ENCODE results near the gene SLC4A4.
"Not testable (repeated sequence)": the region's sequence is repeated elsewhere in the genome, so short reads cannot be mapped to it uniquely, and the experiment has no call there.

SLC4A4 gene

DNA sequence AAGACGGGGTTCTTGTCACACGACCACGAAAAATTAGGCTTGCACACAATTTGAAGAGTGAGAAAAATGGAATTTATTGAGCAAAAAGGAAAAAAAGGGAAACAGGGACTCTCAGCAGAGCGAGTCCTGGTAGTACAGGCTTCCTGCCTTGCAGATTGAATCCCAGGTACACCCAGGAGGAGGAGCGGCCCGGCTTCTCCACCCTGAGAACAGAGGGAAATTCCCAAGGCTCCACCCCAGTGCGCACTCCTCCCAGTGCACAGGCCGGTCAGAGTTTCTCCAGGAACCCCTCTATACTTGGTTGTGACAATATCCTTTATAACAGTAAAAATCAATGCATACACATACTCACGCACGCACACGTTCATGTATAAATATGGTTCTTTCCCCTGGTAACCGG is 22.0 kb downstream of the SLC4A4 start:
- DNase-seq (ENCODE audit: low read depth): no peak

GRCh38 chr4:71361476-71361875 is 22.7 kb downstream of the SLC4A4 start:
- DNase-seq (ENCODE audit: low read depth): no peak

DNA sequence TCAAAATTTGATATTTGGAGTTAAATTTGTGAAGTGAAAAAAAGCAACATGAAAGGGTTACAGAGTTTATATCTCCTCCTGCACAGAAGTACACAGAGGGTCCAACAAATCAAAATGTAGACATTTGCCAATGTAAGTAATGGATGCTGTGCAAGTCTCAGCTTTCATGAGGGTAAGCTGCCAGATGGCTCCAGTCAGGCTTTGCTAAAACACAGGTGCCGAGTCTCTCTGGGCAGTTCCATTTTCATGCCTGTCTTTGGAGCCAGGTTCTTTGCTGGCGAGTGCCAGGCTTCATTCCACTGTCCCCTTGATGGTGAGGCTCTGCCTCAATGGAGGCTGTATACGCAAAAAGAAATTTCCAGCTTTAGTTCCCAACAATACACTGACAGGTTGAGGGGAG is 27.9 kb downstream of the SLC4A4 start:
- DNase-seq (ENCODE audit: low read depth): no peak

DNA sequence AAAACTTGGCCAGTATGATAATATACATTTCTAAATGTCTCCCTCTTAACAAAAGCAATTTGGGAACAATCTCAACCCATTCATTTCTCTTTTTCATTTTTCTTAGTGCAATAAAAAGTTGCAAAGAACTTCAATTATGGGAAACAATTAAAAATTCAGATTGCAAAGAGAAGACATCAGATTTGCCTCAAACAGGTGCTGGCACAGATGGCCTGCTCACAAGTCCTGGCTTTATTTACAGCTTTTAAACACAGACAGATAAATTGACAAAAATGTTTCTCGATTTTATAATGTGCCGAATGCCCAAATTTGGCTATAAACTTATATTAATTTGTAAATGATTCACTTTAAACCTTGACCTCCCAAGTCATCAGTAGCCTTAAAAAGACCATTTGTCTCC is 28.7 kb downstream of the SLC4A4 start:
- DNase-seq (ENCODE audit: low read depth): no peak

DNA sequence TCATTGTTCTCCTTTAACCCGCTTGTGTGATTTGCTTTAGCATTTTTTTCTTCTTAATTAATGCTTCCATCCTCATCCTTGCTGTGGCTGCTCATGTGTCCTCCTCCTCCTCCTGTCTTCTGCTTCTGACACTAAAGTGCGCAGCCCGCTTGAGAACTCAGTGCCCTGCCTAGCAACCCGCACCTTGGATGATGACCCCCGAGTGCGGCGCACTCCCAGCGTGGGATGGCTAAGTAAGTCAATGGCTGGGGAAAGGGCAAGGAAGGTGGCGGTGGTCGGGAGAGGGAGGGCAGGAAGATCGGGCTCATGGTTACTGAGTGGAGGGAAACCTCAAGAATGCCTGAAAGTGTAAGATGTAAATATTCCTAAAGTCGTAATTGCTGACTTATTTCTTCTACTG is 30.1 kb downstream of the SLC4A4 start:
- no peak for DNase-seq (ENCODE audit: low read depth)

DNA sequence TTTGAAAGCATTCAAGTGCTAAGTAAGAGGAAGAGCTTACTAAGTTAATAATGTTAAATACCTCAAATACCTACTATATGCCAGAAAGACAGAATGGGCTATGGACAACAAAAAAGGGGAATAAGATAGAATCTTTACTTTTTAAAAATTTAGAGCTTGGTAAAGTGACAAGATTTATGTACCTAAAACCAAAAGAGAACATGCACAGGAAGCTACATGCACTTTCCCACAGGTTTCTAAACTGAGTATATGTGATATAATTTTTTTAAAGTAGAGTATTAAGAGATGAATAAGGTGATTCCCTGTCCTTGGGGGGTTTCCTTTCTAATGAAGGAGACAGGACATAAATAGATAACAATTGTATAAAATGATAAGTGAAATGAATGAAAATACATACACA is 30.7 kb downstream of the SLC4A4 start:
- DNase-seq (ENCODE audit: low read depth): no peak

GRCh38 chr4:71375494-71375893 is 36.7 kb downstream of the SLC4A4 start:
- no peak for DNase-seq (ENCODE audit: low read depth)

DNA sequence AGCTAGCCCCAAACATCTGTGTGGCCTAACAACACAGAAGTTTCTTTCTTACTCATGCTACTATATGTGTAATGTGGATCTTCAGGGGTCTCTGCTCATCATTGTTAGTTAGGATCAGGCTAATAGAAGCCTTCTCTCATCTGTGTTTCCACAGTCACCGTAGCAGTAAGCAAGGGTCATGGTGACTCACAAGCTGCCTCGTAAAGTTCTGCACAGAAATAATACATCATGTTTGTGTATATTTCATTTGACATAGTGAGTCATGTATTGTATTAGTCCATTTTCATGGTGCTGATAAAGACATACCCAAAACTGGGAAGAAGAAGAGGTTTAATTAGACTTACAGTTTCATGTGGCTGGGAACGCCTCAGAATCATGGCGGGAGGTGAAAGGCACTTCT is 38.7 kb downstream of the SLC4A4 start:
- no peak for DNase-seq (ENCODE audit: low read depth)

DNA sequence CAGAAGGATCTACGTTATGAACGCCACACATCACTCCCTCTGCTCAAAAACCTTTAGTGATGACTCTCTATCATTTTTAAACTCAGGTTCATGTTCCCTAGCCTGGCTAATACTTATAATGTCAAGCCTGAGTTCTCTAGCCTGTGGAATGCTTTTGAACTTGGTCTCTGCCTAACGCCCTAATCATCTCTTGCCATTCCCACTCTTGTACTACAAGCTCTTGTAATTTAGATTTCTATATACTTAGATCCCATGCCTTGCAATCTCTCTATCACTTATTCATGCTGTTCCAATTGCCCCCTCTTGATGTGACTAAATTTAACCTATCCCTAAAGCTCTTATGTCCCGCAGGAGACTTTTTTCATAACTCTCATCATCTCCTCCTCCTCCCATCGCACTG is 40.3 kb downstream of the SLC4A4 start:
- DNase-seq (ENCODE audit: low read depth): no peak

- no peak for DNase-seq (ENCODE audit: low read depth)
These were observed 42.0 kb downstream of the SLC4A4 start for GRCh38 chr4:71380788-71381187.

DNA sequence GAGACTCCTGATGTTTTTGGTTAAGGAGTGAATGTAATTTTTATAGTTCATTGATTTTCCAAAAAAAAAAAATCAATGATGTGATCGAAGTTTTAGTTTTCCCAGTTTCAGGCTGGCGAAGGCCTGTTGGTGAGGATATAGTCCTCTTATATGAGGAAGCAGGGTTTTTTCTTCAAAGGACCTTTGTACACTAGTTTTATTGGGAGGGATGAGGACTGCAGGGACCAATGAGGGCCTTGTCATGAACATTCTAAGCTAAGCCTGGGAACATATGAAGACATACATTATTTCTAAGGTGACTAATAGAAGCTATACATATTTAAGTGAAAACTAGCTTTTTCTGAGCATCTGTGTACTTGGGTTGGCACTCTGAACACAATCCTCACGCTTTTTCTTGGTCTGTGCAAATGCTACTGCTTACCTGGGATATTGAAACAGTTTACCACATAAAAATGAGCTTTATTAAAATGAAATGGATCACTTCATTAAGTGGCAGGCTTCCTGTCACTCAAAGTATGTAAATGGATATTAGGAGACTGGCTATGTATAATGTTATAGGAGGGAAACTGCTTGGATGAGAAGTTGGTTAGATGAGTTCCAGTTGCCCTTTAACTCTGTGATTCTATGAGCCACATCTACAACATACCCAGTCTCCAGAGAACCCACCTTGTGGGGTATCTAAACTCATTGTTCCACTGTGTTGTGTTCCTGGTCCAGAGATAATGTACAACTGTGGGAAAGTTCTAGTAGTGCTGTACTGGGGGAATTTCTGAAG is 43.5 kb downstream of the SLC4A4 start:
- no peak for DNase-seq (ENCODE audit: low read depth)

- DNase-seq (ENCODE audit: low read depth): no peak
These were observed 44.2 kb downstream of the SLC4A4 start for GRCh38 chr4:71382900-71383560.

DNA sequence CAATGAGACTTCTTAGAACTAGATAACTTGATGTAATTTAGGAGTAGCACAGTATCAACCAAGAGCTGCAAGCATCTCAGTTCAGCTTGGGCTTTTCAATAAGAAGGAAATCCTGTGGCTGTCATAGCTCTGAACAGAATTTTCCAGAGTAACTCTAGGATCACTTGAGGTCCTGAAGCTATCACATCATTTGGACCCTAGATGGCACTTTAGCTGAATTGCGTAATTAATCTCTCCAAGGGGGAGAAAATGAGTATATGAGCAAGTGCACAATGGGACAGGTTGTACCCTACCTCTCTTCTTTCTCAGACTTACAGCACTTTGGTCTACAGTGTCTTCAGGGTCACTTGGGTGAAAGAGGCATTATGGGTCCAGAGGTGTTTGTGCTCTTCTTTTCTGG is 45.2 kb downstream of the SLC4A4 start:
- DNase-seq (ENCODE audit: low read depth): no peak

DNA sequence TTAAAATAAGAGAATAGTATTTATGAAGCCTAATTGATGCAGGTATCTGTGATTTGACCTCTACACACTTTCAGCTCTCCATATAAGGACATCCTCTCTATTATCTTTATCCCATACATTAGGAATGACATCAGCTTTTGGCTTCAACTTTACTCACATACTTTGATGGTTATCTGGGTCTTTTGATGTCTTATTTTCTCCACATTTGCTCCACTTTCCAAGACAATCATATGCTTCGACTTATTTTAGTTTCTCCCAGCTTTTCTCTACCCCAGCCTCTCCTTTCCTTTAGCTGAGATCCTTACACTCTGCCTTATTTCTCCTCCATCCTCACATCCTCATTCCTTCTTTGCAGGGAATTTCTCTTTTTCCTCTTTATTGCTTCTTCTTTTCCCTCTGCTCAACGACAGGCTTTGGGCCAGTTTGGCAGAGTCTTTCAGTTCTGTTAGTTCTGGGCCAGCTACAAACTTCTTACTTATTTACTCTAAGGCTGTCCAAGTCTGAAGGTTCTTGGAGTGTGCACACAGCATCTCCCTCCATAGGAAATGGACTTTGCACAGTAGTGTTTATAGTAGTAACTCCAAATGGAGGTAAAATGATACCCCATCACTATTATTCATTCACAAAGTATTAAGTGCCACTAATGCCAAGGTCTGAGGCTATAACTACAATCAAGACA is 50.5 kb downstream of the SLC4A4 start:
- DNase-seq (ENCODE audit: low read depth): no peak

- no peak for DNase-seq (ENCODE audit: low read depth)
These were observed 53.3 kb downstream of the SLC4A4 start for GRCh38 chr4:71392109-71392508.

- DNase-seq (ENCODE audit: low read depth): no peak
These were observed 57.6 kb downstream of the SLC4A4 start for GRCh38 chr4:71396382-71396781.

DNA sequence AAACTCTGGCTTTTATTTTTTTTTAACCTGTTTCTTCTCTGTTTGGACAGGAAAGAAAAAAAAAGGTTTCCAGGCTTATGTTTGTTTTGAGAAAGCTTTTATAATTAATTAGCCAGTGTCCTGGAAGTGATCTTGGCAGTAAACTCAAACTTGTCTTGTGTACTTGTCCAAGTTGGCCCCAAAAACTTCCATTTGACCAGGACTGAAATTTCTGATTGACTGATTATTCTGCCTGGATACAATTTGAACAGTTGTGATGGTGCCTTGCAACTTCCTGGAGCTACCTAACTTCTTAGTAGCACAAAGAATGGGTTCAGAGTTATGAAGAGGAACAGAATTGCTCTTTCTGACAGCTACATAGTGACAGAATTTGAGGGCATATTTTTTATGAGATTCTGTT is 62.0 kb downstream of the SLC4A4 start:
- DNase-seq (ENCODE audit: low read depth): no peak

- no peak for DNase-seq (ENCODE audit: low read depth)
These were observed 63.8 kb downstream of the SLC4A4 start for GRCh38 chr4:71402616-71403015.

- no peak for DNase-seq (ENCODE audit: low read depth)
These were observed 65.2 kb downstream of the SLC4A4 start for GRCh38 chr4:71404049-71404448.

- DNase-seq (ENCODE audit: low read depth): no peak
These were observed 67.0 kb downstream of the SLC4A4 start for GRCh38 chr4:71405791-71406190.

DNA sequence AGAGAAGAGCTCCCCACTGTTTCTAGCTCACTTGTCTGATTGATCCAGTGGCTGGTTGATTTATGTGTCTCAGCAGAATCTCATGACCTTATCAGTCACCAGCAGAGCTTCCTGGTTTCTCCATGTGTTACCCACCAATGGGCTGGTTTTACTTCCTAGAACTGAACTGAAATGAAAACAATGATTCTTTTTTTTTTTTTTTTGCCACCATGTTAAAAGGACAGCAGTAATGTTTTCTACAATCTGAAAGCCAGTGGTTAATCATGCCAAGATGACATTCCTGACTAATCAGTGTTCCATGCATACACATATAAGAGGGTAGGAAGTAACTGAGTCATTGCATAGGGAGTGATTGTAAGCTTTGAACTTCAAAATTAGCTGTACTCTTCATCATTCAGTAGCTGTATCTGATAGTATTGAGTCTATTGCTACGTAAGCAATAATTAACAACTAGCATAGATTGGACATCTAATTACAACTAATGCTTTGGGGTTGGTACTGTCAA is 67.7 kb downstream of the SLC4A4 start:
- no peak for DNase-seq (ENCODE audit: low read depth)

GRCh38 chr4:71408961-71409360 is 70.1 kb downstream of the SLC4A4 start:
- not testable (repeated sequence) for DNase-seq (ENCODE audit: low read depth)

GRCh38 chr4:71411981-71412380 is 73.2 kb downstream of the SLC4A4 start:
- no peak for DNase-seq (ENCODE audit: low read depth)

Measured in stimulated activated CD8-positive, alpha-beta memory T cell treated with anti-CD3 and anti-CD28 coated beads, Interleukin-12 subunit alpha, Interleukin-12 subunit beta, amount 100 ng/mL, for 4 hours (primary cell).